Central memory CD4-positive, alpha-beta T cell (primary cell): ENCODE results near the gene ROBO2.

Source experiments
- DNase-seq: peaks from one replicate; pipeline ENCODE4 v3.0.0; 2022

Gene ROBO2

GRCh38 chr3:77601823-77602415 is 562.0 kb downstream of the ROBO2 start:
- DNase-seq, result no peak

DNA sequence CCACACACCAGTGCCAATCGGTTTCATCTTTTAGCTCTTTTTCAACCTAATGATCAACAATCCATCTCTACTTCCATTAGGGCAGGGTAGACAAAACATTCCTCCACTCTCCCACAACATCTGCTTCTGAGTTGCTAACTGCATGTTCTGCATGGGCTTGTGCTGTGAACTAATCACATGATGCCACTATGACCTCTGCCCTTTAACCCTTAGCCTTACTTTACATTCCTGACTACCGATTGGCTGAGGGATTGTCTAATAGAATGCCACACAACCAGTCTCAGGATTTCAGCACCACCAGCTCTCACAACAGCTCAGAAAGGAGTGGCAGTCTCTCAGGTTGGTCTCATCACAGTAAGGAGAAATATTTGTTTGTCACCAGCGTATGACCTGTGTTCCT is 562.8 kb downstream of the ROBO2 start:
- DNase-seq, result no peak

DNA sequence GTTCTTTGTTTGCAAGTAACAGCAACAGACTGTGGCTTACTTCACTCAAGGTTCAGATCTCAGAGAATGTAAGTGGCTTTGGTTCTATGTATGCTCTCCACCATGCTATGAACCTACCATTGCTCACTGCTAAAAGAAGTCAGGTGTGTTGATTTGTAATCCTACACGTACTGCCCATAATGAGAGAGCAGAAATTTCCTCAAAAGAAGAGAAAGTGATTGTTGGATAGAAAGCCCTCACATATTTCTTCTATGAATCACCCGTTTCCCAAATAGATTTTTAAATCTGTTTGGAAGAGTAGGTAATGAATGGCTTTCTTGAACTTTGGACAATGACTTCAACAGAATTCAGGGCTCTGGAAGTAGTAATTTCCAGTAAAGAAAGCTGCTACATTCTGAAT is 565.4 kb downstream of the ROBO2 start:
- no peak for DNase-seq

DNA sequence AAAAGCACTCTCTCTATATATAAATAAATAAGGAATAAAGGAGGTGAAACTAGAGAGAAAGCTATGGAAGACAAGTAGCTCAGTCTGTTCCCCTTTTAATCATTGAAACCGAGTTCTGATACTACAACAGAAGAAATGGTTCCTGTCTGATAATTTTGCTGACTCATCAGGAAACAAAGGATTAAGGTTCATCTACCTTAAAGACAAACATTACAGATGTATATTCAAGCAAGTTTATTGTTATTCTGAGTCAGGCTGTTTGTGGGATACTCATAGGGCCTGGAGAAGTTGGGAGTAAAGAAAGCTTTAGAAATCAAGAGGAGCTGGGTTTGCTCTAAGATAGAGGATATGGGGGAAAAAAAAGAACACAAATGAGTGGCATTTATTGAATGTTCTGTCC is 566.0 kb downstream of the ROBO2 start:
- no peak for DNase-seq

- no peak for DNase-seq
Observed at GRCh38 chr3:77606372-77606771, 566.5 kb downstream of the ROBO2 start.

- DNase-seq, result no peak
Observed at GRCh38 chr3:77618686-77619085, 578.8 kb downstream of the ROBO2 start.

GRCh38 chr3:77620009-77620408 is 580.1 kb downstream of the ROBO2 start:
- no peak for DNase-seq

- no peak for DNase-seq
Observed at GRCh38 chr3:77623500-77623899, 583.6 kb downstream of the ROBO2 start.

- no peak for DNase-seq
Observed at GRCh38 chr3:77626157-77626556, 586.3 kb downstream of the ROBO2 start.

DNA sequence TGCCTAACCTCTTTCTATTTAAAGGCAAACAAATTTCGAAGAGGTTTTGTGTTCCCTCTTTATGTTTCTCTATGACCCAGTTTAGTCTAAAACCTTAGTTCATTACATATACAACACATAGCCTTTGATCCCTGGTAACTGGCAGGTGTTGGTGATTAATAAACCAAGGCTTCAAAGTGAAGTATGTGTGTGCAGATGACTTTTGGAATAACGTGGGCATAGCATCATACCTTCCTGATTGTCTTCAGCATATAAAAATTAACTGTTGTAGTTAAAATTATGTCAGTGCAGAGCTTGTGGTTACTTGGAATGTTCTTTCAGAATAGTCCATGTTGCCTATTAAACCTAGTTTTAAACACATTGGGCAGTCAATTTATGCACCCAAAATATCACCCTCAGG is 608.3 kb downstream of the ROBO2 start:
- no peak for DNase-seq

GRCh38 chr3:77648664-77649063 is 608.8 kb downstream of the ROBO2 start:
- DNase-seq, result no peak

DNA sequence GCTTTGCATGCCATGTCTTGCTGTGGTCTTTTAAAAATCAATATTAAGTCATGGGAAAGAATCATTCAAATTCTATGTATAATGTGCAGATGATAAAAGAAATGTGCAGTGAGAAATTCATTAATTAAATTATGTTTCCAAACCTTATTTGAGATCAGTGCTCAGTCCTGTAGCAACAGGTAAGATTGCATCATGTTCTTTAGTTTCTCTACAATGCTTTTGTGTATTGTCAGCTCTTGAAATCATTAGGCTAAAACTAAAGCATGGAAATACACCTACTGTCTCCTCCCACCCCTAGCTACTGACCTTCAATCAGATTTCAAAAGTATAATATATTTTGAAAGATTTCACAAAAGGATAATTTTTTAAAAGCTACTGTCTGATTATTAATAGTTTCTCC is 612.7 kb downstream of the ROBO2 start:
- no peak for DNase-seq

DNA sequence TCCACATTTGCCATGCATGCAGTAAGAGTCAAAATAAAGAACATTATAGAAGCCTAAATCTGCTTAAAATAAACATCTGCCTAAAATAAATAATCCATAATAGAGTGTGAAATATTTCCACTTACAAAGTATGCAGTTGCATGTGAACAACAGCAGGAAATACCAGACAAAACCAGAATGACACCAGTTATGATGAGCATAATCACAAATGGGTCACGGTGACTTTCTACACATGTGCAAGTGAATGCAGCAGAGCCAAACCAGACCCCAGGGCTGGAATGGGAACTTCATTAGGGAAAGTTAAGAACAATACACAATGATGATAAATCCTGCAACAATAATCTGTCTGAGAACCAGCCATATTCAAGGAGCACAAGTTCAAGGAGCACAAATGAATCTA is 615.5 kb downstream of the ROBO2 start:
- DNase-seq, result no peak

DNA sequence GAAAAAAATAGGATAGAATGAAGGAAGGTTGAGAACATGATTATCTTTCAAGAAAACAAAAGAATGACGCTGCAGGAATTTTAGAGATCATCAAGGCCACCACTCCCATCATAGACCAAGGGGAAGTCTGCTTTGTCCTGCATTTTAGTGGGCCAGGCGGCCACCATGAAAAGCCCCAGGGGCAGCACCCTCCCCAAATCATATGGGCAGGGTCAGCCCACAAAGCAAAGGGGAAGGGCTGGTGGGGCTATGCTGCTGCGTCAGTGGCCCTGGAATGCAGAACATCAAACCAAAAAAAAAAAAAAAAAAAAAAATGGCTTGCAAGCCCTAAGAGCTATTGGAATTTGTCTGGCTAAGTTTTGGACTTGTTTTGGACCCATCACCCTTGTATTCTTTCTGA is 620.8 kb downstream of the ROBO2 start:
- no peak for DNase-seq

DNA sequence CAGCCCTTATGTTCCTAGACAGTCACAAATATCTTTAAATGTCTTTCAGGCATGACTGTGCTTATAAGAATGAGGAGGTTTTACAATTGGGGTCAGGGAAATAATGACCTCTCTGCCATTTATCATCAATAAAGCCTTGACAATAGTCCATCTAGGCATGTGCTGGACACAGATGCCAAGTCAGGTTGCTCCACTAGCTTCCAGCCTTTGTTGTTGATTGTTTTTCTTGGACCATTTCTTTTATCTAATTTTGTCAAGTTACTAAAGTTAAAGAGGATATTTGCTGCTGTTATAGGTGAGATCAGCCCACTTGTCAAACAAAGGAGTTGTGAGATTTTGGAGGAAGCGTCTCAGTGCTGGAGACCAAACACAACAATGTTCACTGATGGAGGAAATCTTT is 628.0 kb downstream of the ROBO2 start:
- no peak for DNase-seq

DNA sequence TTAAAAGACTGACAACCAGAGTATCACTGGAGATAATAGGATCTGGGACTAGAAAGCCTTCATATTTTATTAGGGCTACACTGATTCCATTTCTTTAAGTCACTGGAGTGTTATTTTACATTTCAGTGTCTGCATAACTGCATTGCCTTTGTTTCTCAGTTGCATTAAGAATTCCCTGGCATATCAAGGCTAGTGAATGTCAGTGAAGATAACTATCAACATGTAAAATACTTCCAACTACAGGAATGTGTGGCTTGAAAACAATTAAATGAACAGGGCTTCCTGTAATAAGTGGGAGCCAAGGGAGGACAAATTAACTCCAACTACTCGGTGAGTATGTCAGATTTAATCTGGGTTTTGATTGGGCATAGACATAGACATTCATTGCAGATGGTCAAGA is 628.5 kb downstream of the ROBO2 start:
- DNase-seq, result no peak

DNA sequence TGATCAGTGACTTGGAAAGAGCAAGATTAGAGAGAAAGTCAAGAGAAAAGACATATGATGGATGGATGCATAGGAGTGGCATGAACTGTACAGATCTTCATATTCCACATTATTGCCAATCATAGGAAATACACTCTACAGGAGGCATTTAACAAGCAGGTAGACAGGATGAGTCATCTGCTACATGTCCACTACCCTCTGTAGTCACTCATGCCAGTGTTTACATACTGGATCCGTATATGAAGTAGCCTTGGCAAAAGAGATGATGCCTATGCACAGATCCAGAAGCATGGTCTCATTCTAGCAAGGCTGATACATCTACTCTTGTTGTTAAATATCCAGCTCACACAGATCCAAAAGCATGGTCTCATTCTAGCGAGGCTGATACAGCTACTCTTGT is 632.1 kb downstream of the ROBO2 start:
- no peak for DNase-seq

- no peak for DNase-seq
Observed at GRCh38 chr3:77682162-77682561, 642.3 kb downstream of the ROBO2 start.

- DNase-seq, result no peak
Observed at GRCh38 chr3:77684115-77684514, 644.2 kb downstream of the ROBO2 start.

GRCh38 chr3:77685713-77686112 is 645.8 kb downstream of the ROBO2 start:
- DNase-seq, result no peak

DNA sequence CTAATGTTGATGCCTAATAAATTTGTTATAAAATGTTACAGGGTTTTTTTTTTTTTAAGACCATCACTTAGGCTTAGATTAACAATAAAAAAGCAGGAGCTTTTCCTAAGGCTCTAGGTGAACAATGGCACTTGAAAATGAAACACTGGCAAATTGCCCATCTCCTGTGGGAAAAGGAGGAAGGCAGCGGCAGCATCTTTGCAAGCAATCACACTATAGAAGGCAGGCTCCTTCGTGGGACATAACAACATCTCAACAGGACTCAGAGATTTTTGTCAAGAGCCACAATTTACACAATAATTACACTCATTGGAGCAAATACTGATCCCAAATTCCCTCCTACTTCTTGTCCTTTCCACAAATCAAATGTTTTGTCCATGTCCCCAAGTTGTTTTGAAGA is 646.7 kb downstream of the ROBO2 start:
- no peak for DNase-seq

- no peak for DNase-seq
Observed at GRCh38 chr3:77687545-77687944, 647.6 kb downstream of the ROBO2 start.

DNA sequence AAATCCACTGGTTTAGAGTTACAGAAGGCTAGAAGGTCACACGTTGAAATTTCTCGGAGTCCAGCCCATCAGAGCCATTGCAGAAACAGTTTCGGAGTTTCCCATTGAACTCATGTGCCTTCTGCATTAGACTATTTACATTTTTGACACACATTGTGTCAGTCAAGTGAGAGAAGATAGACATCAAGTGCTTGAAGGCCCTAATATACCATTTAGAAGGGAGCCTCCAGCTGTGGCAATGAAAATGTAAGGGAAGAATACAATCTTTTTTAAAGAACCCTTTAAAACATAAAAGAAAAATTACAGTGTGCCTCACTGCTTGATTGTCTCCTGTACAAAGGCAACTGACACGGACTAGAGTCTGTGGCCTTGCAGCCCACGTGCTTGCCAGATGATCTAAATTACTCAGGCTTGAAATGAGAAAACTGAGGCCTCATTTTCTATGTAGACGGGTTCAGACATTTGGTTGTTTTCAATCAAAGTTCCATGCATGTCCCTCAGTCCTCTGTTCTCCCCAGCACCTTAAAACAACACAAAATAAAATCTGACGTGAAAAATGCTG is 650.5 kb downstream of the ROBO2 start:
- DNase-seq, result no peak

- DNase-seq, result no peak
Observed at GRCh38 chr3:77693147-77693546, 653.2 kb downstream of the ROBO2 start.

- no peak for DNase-seq
Observed at GRCh38 chr3:77699125-77699691, 659.3 kb downstream of the ROBO2 start.
